H1 (cell line): ENCODE data around the gene KCNQ1OT1.

Experiments
- BCL11A ChIP-seq, 2 experiments: IDR thresholded peaks; one replicate each; pipeline ENCODE4 v1.6.1; 2011; ENCODE audit warnings: low read depth in 2 of 2, low read length in 2 of 2, mild to moderate bottlenecking in 2 of 2
- CBX5 ChIP-seq: fragments of 300-800, 300-1000 bp; sonication (generic); IDR thresholded peaks from 2 replicates; pipeline ENCODE4 v1.7.1; 2016; ENCODE audit warnings: antibody characterized with exemption, low read length, low read depth
- CHD2 ChIP-seq: IDR thresholded peaks from 2 replicates; pipeline ENCODE4 v1.6.1; 2012; ENCODE audit warnings: low read length, improper control_type of control experiment
- EZH2 ChIP-seq: fragments of 200-600 bp; sonication (generic); IDR thresholded peaks from 2 replicates; pipeline ENCODE4 v1.7.1; 2012; ENCODE audit warnings: low read depth, mild to moderate bottlenecking, moderate library complexity, low read length, inconsistent platforms; ENCODE audit not compliant: severe bottlenecking
- MAX ChIP-seq: IDR thresholded peaks from 2 replicates; pipeline ENCODE4 v1.6.1; 2012; ENCODE audit warnings: inconsistent platforms
- POLR2A ChIP-seq, 2 experiments: IDR thresholded peaks; 1 replicate in 1 of 2; 2 replicates in 1 of 2; pipeline ENCODE4 v1.6.1; 2011; ENCODE audit warnings: low read depth in 2 of 2, low read length in 2 of 2, mild to moderate bottlenecking in 2 of 2; ENCODE audit errors: control extremely low read depth in 1 of 2
- POLR2AphosphoS5 ChIP-seq: IDR thresholded peaks from 2 replicates; pipeline ENCODE4 v1.6.1; 2011; ENCODE audit warnings: low read depth, low read length
- RAD21 ChIP-seq, 2 experiments: IDR thresholded peaks in 1 of 2; conservative IDR thresholded peaks in 1 of 2; 2 replicates each; pipeline ENCODE4 v1.6.1; 2011; ENCODE audit warnings: low read depth in 2 of 2, low read length in 2 of 2, improper control_type of control experiment in 1 of 2, inconsistent platforms in 1 of 2, mild to moderate bottlenecking in 1 of 2, moderate library complexity in 1 of 2
- RXRA ChIP-seq: IDR thresholded peaks from 2 replicates; pipeline ENCODE4 v1.6.1; 2011; ENCODE audit warnings: low read depth, mild to moderate bottlenecking, low read length, moderate library complexity; ENCODE audit not compliant: insufficient read depth
- TAF1 ChIP-seq: IDR thresholded peaks from 2 replicates; pipeline ENCODE4 v1.6.1; 2011; ENCODE audit warnings: mild to moderate bottlenecking, low read depth, low read length
- TAF7 ChIP-seq: optimal IDR thresholded peaks from 2 replicates; pipeline ENCODE3; 2011; ENCODE audit warnings: low read depth, mild to moderate bottlenecking, inconsistent platforms, low read length, moderate library complexity, borderline replicate concordance
- USF2 ChIP-seq: IDR thresholded peaks from 2 replicates; pipeline ENCODE4 v1.6.1; 2011; ENCODE audit warnings: low read length, improper control_type of control experiment
- TF ChIP-seq, protein P1 (sequence below), 3 experiments: IDR thresholded peaks; 1 replicate in 2 of 3; 2 replicates in 1 of 3; pipeline versions ENCODE4 v1.5.1 to v1.6.1; 2011; ENCODE audit warnings: low read length in 3 of 3, mild to moderate bottlenecking in 3 of 3, inconsistent platforms in 2 of 3, low read depth in 1 of 3, moderate library complexity in 1 of 3; ENCODE audit not compliant: insufficient read depth in 1 of 3; ENCODE audit errors: control extremely low read depth in 1 of 3

DNA sequence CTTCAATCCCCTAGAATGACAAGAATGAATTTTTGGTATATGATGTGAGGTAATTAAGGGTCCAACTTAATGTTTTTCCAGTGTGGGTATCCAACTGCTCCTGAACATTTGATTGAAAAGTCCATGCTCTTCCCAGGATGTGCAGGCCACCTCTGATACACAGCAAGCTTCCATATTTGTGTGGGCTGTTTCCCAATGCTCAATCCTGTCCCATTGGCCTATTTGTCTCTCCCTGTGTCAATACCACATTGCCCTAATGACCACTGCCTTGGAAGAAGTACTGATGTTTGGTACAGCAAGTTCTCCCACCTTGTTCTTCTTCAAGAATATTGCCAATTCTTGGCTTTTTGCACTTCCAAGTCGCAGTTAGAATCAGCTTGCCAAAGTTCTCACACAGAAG is 42.9 kb downstream of the KCNQ1OT1 start:
- TF ChIP-seq, protein P1, sequence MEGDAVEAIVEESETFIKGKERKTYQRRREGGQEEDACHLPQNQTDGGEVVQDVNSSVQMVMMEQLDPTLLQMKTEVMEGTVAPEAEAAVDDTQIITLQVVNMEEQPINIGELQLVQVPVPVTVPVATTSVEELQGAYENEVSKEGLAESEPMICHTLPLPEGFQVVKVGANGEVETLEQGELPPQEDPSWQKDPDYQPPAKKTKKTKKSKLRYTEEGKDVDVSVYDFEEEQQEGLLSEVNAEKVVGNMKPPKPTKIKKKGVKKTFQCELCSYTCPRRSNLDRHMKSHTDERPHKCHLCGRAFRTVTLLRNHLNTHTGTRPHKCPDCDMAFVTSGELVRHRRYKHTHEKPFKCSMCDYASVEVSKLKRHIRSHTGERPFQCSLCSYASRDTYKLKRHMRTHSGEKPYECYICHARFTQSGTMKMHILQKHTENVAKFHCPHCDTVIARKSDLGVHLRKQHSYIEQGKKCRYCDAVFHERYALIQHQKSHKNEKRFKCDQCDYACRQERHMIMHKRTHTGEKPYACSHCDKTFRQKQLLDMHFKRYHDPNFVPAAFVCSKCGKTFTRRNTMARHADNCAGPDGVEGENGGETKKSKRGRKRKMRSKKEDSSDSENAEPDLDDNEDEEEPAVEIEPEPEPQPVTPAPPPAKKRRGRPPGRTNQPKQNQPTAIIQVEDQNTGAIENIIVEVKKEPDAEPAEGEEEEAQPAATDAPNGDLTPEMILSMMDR (IDR thresholded peaks at IDR 0.05; ENCODE audit: control extremely low read depth in 1 of 3, insufficient read depth in 1 of 3, low read depth in 1 of 3, low read length in 3 of 3): no peak
- no peak for TF ChIP-seq BCL11A (IDR thresholded peaks at IDR 0.05; ENCODE audit: low read depth in 2 of 2, low read length in 2 of 2)
- TF ChIP-seq EZH2: no peak
- TF ChIP-seq MAX: no peak
- TF ChIP-seq USF2: no peak
- TF ChIP-seq POLR2A (IDR thresholded peaks at IDR 0.05; ENCODE audit: control extremely low read depth in 1 of 2, low read depth in 2 of 2, low read length in 2 of 2): no peak
- no peak for TF ChIP-seq RAD21 (IDR thresholded peaks at IDR 0.05 in 1 of 2, conservative IDR thresholded peaks at IDR 0.05 in 1 of 2; ENCODE audit: low read depth in 2 of 2, low read length in 2 of 2)
- no peak for TF ChIP-seq CBX5
- TF ChIP-seq TAF7: no peak
- TF ChIP-seq TAF1: no peak
- TF ChIP-seq CHD2: no peak
- TF ChIP-seq RXRA: no peak
- no peak for TF ChIP-seq POLR2AphosphoS5
